B cell (primary cell): Measurements from ENCODE around the gene GPR35.

Experiments used
- CTCF ChIP-seq: fragments of 200-600 bp; IDR thresholded peaks from one replicate; pipeline ENCODE4 v1.8.0; 2022; ENCODE audit warnings: antibody characterized with exemption, mild to moderate bottlenecking
- EZH2 ChIP-seq: IDR thresholded peaks from 2 replicates; pipeline ENCODE4 v1.6.1; 2012; ENCODE audit warnings: borderline replicate concordance, low read depth, mild to moderate bottlenecking, moderate library complexity, low read length; ENCODE audit not compliant: insufficient read depth, poor library complexity, severe bottlenecking

DNA sequence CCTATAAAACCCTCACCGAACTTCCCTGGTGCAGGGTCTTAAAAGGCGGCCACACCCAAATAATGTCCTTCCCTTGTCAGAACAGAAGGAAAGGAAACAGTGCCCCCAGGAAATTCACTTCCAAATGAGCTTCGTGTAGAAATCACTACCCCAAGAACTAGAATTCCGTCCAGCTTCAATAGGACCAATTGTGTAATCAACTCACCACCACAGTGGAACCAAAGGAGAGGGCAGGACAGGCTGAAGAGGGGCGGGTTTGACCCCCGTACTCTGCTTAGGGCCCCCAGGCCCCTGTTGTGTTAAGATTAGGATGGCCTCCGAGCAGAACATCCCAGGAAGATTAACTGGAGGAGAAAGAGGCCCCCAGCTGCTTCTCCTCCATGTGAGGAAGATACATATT, 24.1 kb downstream of the GPR35 start:
- TF ChIP-seq CTCF (no peak), EZH2 (no peak)
